ENCODE results near the gene RPS15A.
"Not testable (repeated sequence)": the region's sequence is repeated elsewhere in the genome, so short reads cannot be mapped to it uniquely, and the experiment has no call there.

The RPS15A gene

DNA sequence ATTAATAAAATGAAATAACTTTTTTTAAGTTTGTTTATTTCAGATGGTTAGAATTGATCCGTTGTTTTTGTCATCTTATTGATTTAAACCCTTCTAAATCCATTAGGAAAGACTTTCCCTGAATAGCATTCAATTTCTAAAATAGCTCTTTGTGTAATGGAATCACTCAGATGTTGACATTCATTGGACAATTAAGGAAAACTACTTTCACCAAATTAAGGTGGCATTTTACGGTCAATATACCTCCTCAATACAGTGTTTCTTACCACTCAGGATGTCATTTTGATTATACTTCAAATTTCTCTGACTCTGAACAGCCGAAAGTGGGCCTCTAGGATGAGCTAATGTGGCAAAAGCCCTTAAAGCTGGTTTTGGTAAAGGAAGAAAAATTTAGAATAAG, 9.4 kb upstream of the RPS15A start:
- FAIRE-seq, result no peak
- no peak for DNase-seq (ENCODE audit: insufficient read length, low spot score)

GRCh38 chr16:18797746-18798145, 7.6 kb upstream of the RPS15A start:
- FAIRE-seq, result no peak

DNA sequence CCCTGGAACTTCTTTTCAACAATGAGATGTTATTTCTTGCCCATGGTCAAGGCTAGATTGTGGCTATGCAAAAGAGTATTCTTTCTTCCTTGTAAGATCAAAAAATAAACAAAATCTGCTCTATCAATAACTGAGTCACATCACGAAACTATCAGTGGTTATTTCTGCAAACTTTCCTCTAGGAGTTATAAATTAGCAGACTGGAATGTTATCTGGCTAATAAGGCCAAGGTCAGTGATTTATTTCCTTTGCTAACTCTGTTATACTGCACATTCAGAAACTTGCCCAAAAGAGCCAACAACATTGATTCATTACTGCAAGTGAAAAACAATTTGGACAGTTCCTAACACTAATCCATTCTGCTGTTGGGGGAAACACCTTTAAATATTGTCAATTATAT, 6.2 kb upstream of the RPS15A start:
- DNase-seq (ENCODE audit: insufficient read length, low spot score) (no peak), FAIRE-seq (no peak)

More at GRCh38 chr16:18797746-18798145, 7.6 kb upstream of the RPS15A start:
- no peak for DNase-seq (ENCODE audit: insufficient read length, low spot score)

DNA sequence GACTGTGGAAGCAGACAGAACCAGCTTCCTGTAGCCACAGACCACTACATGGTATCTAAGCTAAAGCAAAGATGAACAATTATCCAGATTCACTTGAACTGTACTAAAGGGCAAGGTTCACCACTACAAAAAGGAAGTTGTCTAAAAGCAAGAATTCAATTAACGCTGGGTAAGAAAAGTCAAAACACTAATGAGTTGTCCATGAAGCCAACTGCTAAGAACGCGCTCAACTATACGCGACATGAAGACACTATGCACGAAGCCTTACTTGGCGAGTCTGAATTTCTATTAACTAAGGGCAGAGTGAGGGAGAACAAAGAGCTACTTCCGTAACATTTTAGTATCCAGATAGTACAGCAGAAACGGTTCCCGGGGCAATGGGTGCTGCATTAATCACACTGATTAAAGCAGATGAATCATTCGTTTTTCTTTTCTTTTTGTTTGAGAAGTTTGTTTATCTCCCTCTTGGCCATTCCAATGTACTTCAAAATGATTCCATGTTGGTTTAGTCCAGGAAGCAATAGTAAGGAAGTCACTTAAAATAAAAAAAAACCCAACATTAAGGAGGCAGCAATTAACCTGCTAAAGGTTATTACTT, 2.8 kb upstream of the RPS15A start:
- FAIRE-seq (no peak), DNase-seq (ENCODE audit: insufficient read length, low spot score) (no peak)

DNA sequence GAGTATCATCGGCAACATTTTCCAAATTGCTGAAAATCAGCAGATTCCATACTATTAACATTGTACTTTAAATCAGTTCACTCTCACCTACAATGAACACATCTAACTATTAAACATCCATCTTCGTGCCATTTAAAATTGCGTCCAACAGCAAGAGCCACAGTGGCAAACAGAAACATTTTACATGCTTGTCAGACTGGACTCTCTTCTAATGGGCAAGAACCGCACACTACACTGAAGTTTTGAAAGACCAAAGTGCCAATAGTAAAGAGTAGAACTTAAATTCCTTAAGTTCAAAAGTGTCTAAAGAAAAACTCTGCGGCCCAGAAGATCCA, 652 bp downstream of the RPS15A start:
- FAIRE-seq, result no peak
- no peak for DNase-seq (ENCODE audit: insufficient read length, low spot score)

- DNase-seq (ENCODE audit: insufficient read length, low spot score) (no peak), FAIRE-seq (no peak)
Observed at GRCh38 chr16:18788828-18789514, 1.2 kb downstream of the RPS15A start.

DNA sequence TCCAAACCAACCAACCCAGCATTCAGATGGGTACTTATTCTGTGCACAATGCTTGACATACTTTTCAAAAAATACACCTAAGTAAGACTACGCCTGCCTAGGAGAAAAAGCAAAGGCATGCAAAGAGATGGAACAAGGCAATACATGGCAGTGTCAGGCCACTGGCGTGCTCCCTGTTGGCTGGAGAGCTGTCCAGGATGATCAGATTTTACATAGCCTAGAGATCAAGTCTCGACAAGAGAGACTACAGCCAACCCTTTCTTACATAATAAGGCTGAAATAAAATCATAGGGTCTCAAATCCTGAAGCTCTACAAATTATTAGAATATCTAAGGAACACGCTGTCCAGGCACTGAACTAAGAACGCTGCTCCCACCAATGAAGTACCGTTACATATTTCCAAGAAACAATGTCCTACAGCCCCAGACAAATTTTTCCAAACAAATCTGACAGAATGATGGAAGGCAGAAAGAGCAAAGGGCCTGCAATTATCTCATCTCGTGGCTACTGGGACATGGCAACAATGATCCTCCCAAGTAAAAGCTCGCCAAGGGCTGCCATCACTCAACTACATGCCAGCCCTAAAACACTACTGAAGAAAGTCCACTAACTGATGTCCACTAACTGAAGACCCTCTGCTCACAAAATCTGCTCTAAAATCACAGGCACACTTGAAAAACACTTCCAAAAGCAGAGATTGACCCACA, 5.1 kb downstream of the RPS15A start:
- no peak for FAIRE-seq

DNA sequence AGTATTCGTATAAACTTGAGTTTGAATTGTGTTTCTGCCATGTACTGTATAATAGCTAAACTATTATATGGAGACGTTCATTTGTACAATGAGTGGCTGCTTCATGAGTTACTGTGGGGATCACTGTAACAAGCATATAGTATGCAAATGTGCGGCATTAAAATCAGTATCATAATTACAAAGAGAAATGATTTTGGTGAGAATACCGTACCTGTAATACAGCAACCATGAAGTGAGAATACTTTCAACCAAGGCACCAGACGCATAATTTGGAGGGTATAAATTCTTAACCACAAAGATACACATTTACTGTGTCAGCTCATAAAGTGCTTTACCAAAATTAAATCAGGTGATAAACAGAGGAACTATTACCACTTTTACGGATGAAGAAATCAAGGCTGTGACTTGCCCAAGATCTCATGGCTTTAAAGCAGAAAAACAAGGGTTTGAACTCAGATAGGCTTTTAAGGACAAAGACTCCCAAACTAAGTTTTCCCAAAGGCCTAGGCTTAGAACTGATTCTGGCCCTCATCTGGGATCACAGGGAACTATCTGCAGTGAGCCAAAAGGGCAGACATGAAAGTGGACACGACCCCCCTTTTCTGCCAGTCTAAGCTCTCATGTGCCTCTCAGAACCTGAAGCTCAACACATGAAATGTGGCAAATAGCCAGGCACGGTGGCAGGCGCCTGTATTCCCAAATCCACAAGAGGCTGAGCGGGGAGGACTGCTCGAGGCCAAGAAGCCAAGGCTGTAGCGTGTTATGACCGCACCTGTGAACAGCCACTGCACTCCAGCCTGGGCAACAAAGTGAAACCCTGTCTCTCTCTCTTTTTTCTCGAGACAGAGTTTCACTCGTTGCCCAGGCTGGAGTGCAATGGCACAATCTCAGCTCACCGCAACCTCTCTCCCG, 6.4 kb downstream of the RPS15A start:
- FAIRE-seq (no peak), DNase-seq (ENCODE audit: insufficient read length, low spot score) (no peak)

More for the DNA sequence above, 5.1 kb downstream of the RPS15A start:
- DNase-seq (ENCODE audit: insufficient read length, low spot score), result no peak

DNA sequence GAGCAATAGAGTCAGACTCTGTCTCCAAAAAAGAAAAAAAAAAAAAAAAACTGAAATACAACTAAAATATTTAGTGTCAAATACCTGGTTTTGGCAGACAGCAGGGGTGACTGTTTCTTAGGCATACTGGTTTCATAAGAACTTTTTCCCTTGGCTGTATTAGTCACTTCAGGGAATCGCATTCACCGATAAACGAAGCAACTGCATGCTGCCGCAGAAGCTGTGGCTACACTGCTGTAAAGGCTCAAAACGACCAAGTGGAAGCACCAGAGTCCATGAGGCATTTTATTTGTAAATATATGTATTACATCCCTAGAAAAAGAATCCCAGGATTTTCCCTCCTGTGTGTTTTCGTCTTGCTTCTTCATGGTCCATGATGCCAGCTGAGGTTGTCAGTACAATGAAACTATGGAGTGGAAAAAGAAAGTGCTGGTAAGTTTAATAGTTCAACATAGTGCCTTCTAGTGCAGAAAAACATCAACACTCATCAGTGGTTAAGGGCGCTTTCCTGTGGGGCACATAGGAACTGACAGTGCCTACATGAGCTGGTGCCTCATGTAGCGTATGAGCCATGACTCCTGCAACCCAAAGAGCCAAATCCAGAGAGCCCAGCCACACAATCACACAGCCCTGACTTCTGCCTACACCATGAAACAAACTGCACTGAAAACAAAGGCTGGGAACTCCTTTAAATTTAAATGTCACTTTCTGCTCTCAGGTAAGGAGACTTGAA, 7.3 kb downstream of the RPS15A start:
- FAIRE-seq, result no peak

DNA sequence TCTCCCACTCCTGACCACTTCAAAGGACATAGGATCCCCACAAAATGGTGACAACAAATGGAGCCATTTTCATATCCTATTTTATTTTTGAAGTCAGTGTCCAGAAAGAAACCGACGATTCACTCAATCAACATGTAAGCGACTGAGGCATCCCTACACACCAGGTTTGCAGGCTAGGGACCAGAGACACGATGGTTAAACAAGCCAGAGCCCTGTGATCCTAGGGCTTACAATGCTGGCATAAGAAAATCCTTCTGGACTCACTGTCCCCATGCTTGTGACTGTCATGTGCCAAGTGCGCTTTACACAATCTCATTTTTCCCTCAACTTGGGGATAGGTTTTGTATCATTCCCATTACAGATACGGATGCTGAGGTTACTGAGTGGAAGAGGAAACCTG, 8.9 kb downstream of the RPS15A start:
- not testable (repeated sequence) for DNase-seq (ENCODE audit: insufficient read length, low spot score); FAIRE-seq

More for the DNA sequence above, 7.3 kb downstream of the RPS15A start:
- no peak for DNase-seq (ENCODE audit: insufficient read length, low spot score)

GRCh38 chr16:18780460-18781026, 9.6 kb downstream of the RPS15A start:
- FAIRE-seq; DNase-seq (ENCODE audit: insufficient read length, low spot score): not testable (repeated sequence)

DNA sequence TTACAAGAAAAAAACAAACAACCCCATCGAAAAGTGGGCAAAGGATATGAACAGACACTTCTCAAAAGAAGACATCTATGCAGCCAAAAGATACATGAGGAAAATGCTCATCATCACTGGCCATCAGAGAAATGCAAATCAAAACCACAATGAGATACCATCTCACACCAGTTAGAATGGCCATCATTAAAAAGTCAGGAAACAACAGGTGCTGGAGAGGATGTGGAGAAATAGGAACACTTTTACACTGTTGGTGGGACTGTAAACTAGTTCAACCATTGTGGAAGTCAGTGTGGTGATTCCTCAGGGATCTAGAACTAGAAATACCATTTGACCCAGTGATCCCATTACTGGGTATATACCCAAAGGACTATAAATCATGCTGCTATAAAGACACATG, 12.5 kb downstream of the RPS15A start:
- FAIRE-seq; DNase-seq (ENCODE audit: insufficient read length, low spot score): not testable (repeated sequence)

- not testable (repeated sequence) for FAIRE-seq; DNase-seq (ENCODE audit: insufficient read length, low spot score)
Observed at GRCh38 chr16:18776334-18776733, 13.8 kb downstream of the RPS15A start.

GRCh38 chr16:18774651-18775050, 15.5 kb downstream of the RPS15A start:
- not testable (repeated sequence) for FAIRE-seq; DNase-seq (ENCODE audit: insufficient read length, low spot score)

- not testable (repeated sequence) for FAIRE-seq; DNase-seq (ENCODE audit: insufficient read length, low spot score)
Observed at GRCh38 chr16:18772171-18772570, 18.0 kb downstream of the RPS15A start.

DNA sequence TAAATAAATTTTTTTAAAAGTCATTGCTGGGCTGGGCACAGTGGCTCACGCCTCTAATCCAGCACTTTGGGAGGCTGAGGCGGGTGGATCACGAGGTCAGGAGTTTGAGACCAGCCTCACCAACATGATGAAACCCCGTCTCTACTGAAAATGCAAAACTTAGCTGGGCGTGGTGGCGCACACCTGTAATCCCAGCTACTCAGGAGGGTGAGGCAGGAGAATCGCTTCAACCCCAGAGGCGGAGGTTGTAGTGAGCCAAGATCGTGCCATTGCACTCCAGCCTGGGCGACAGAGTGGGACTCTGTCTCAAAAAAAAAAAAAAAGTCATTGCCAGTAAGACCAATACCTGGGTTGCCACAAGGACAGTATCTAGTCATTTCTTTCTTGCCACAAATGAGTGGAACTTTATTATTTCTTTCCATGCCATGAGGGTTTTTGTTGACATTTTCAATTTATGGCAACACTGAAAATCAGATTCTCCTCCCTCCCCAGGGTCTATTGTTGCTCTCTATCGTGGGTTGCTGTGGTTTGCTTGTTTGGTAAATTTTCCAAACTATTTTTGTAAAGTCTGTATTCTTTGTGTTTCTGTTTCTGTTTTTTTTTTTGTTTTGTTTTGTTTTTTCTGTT, 19.7 kb downstream of the RPS15A start:
- not testable (repeated sequence) for DNase-seq (ENCODE audit: insufficient read length, low spot score); FAIRE-seq

GRCh38 chr16:18767217-18767616, 22.9 kb downstream of the RPS15A start:
- DNase-seq (ENCODE audit: insufficient read length, low spot score), result not testable (repeated sequence)
- peak; percentile 52 for FAIRE-seq

- DNase-seq (ENCODE audit: insufficient read length, low spot score), result not testable (repeated sequence)
- peak; percentile 66 for FAIRE-seq
Observed at GRCh38 chr16:18762713-18763112, 27.4 kb downstream of the RPS15A start.
